ENCODE measurements around the gene TTF2. TPM values are rescaled to one million over a fixed set of nuclear protein-coding genes. Genes with fewer than 3 reads are reported as not detected.

The TTF2 gene
- total RNA-seq, 1 donor from 2014 or later: 19.3 TPM

DNA sequence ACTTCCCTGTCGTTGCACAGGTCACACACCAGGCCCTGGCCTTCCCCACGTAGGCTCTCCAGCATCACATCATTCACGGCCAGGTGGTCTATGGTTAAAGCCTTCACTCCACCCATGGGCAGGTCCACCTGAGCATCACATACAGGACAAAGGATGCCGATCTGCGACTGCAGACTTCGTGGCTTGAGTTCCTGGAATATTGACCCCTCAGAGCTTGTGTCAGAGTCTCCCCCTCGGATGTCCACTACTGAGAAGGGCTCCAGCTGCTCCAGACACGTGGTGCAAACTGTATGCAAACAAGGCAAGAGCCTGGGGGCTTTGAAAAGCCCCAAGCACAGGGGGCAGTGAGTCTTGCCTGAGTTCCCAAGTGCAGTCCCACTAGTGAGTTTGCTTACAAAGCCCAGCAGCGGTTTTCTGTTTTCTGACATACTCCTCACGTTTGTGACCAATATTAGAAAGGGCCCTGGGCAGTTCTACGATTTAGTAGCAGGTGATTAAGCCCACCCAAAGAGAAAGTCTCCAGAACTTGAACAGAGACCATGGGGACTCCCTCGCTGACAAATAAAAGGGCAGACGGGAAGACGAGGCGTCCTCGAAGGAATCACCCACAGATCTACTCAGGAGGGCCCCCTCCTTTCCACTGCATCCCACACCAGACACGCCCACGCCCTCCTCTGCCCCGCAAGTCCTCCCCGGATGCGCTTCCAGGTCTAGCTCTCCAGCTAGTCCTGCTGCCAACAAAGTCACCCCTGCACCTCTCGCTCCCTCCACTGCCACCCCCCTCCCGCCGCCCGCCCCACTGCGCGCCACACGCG, 60.9 kb downstream of the TTF2 start:
- Mint-ChIP-seq H3K27me3 (ENCODE audit: unreplicated experiment) (peaks cover 2% of the 10 kb centered on the region), H3K27ac (ENCODE audit: unreplicated experiment) (peak overlapping the region; percentile 79), H3K36me3 (ENCODE audit: unreplicated experiment) (no peaks in the 10 kb centered on the region), H3K4me1 (ENCODE audit: low read depth, unreplicated experiment) (peaks cover 16% of the 10 kb centered on the region), H3K9me3 (ENCODE audit: unreplicated experiment) (peaks cover 15% of the 10 kb centered on the region), H3K4me3 (ENCODE audit: unreplicated experiment) (peak overlapping the region; percentile 90)
- TF ChIP-seq CTCF (IDR thresholded peaks at IDR 0.05; ENCODE audit: partially characterized antibody, unreplicated experiment): no peak
- no peak for DNase-seq

DNA sequence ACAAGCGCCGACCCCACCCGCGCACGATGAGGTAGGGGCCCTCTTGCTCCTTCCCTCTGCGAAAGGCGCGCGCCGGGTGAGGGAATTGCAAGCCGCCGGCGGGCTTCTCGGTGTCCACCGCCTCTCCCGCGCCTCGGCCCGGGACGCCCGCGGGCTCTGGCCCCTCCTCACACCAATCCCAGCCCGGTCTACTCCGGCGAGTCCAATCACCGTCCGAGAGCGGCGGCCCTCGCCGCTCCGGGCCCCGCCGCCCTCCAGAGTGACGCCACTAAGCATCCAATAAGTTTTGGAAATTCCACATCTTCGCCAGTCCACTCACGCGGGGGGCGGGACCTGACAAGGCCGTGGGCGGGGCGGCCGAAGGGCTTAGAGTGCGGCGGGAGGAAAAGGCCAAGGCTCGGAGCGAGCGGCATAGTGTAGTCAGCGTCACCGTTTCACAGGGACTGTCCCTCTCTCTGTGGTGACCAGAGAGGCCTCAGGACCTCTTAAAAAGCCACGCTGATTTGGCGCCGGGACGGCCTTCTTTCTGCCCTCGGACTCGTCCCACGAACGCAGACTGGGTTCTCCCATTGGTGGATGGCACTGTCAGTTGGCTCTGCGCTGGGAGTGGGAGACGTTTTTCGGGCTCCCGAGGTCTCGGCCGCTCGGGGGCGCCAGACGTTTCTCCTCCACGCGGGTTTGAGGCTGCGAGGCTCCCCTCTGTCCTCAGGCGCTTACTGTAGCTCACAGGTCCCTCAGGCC, 61.6 kb downstream of the TTF2 start, which contains the start of gene TRIM45:
TSS of gene TRIM45 (minus strand) at position 161 of the 741 bp plus-strand sequence. CDS start 548 bp downstream, outside the sequence.
- H3K4me1 Mint-ChIP-seq (ENCODE audit: low read depth, unreplicated experiment): peaks cover 12% of the 10 kb centered on the region

DNA sequence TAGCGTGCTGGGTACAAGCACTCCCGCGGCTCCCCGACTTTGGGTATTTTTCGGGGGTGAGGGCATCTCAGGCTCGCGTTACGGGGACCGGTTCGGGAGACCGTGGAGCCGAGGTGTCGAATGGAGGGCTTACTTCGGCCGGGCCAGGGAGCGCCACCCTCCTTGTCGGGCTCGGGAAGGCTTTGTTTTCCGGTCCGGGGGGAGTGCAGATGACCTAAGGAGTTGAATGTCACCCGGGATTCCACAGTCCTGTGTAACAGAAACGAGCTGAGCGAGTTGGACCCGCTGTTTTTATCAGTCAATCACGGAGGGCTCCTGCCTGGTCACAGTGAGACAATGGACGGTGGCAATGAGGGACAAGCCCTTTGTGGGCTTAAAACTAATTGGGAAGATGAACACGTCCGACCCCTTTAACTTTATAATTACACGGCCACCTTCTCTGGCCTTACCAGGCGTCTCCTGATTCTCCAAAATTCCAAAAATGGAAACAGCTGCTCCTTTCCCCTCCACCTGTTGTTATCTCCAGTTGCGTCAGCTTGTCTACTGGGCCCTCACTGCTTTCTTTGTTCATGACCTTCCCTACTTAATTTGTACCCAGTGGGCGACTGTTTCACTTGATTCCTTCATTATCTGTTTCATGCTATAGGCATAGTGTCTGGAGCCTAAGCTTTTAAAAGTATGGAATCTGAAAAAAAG, 62.4 kb downstream of the TTF2 start:
- H3K27ac Mint-ChIP-seq (ENCODE audit: unreplicated experiment): peak overlapping the region; percentile 67
- H3K27me3 Mint-ChIP-seq (ENCODE audit: unreplicated experiment): no peaks in the 10 kb centered on the region
- peaks cover 11% of the 10 kb centered on the region for H3K4me1 Mint-ChIP-seq (ENCODE audit: low read depth, unreplicated experiment)
- TF ChIP-seq CTCF (IDR thresholded peaks at IDR 0.05; ENCODE audit: partially characterized antibody, unreplicated experiment): no peak
- H3K36me3 Mint-ChIP-seq (ENCODE audit: unreplicated experiment): no peaks in the 10 kb centered on the region
- no peak for DNase-seq
- H3K4me3 Mint-ChIP-seq (ENCODE audit: unreplicated experiment): peak overlapping the region; percentile 85
- H3K9me3 Mint-ChIP-seq (ENCODE audit: unreplicated experiment): peaks cover 14% of the 10 kb centered on the region

More for the DNA sequence above, 61.6 kb downstream of the TTF2 start, which contains the start of gene TRIM45:
- peak; percentile 40 for TF ChIP-seq CTCF (IDR thresholded peaks at IDR 0.05; ENCODE audit: partially characterized antibody, unreplicated experiment)
- H3K4me3 Mint-ChIP-seq (ENCODE audit: unreplicated experiment): peak within 1 kb of the TSS; percentile 90
- DNase-seq: peak; percentile 91
- peaks cover 15% of the 10 kb centered on the region for H3K9me3 Mint-ChIP-seq (ENCODE audit: unreplicated experiment)
- H3K36me3 Mint-ChIP-seq (ENCODE audit: unreplicated experiment): no peaks in the 10 kb centered on the region
- no peaks in the 10 kb centered on the region for H3K27me3 Mint-ChIP-seq (ENCODE audit: unreplicated experiment)
- H3K27ac Mint-ChIP-seq (ENCODE audit: unreplicated experiment): peak within 1 kb of the TSS; percentile 79

- Mint-ChIP-seq H3K36me3 (ENCODE audit: unreplicated experiment) (no peaks in the 10 kb centered on the region), H3K27ac (ENCODE audit: unreplicated experiment) (no peak overlapping the region), H3K27me3 (ENCODE audit: unreplicated experiment) (no peaks in the 10 kb centered on the region), H3K4me3 (ENCODE audit: unreplicated experiment) (peak overlapping the region; percentile 44), H3K4me1 (ENCODE audit: low read depth, unreplicated experiment) (peaks cover 11% of the 10 kb centered on the region), H3K9me3 (ENCODE audit: unreplicated experiment) (peaks cover 11% of the 10 kb centered on the region)
- TF ChIP-seq CTCF (IDR thresholded peaks at IDR 0.05; ENCODE audit: partially characterized antibody, unreplicated experiment): no peak
- DNase-seq: no peak
Observed at GRCh38 chr1:117123274-117123673, 63.1 kb downstream of the TTF2 start.
